Measurements from ENCODE around the gene OR2A2.
"Not testable (repeated sequence)": the region's sequence is repeated elsewhere in the genome, so short reads cannot be mapped to it uniquely, and the experiment has no call there.

The OR2A2 gene

GRCh38 chr7:144118341-144118740, 9.0 kb downstream of the OR2A2 start:
- peaks cover 1% of the 10 kb centered on the region for H3K9me3 Mint-ChIP-seq
- H3K27me3 Mint-ChIP-seq = peaks cover 4% of the 10 kb centered on the region
- H3K4me3 Mint-ChIP-seq = no peak overlapping the region
- no peaks in the 10 kb centered on the region for H3K36me3 Mint-ChIP-seq
- no peak overlapping the region for H3K27ac Mint-ChIP-seq
- ATAC-seq (ENCODE audit: low read depth) = no peak
- no peak for DNase-seq (ENCODE audit: low spot score in 2 of 2)
- H3K4me1 Mint-ChIP-seq = no peaks in the 10 kb centered on the region

DNA sequence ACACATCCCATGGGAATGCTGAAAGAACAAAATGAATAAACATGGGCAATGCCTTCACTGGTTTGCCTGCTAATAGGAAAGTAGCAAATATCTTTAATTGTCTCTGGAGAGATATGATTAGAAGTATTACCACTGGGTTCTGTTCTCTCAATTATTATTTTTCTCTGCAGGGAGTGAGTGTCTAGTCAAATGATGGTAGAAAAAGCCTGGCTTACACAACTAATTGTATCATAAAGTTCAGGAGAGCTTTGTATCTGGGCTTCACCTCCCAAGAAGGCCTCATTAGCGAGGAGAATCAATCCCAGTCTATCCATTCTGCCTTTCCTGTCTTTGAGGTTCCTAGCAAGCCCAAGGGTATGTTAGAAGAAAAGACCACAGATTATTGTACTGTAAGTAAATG, 13.5 kb downstream of the OR2A2 start, which contains the start of gene OR2A14:
Gene OR2A14, plus strand, starts transcription at position 301 of the 400 bp plus-strand sequence. CDS start 5,937 bp downstream, outside the sequence.
- Mint-ChIP-seq H3K4me1 (no peaks in the 10 kb centered on the region), H3K9me3 (peaks cover 1% of the 10 kb centered on the region), H3K4me3 (no peak within 1 kb of the TSS), H3K27me3 (peaks cover 3% of the 10 kb centered on the region), H3K27ac (no peak within 1 kb of the TSS), H3K36me3 (no peaks in the 10 kb centered on the region)
- DNase-seq (ENCODE audit: low spot score in 2 of 2) = no peak
- no peak for ATAC-seq (ENCODE audit: low read depth)

DNA sequence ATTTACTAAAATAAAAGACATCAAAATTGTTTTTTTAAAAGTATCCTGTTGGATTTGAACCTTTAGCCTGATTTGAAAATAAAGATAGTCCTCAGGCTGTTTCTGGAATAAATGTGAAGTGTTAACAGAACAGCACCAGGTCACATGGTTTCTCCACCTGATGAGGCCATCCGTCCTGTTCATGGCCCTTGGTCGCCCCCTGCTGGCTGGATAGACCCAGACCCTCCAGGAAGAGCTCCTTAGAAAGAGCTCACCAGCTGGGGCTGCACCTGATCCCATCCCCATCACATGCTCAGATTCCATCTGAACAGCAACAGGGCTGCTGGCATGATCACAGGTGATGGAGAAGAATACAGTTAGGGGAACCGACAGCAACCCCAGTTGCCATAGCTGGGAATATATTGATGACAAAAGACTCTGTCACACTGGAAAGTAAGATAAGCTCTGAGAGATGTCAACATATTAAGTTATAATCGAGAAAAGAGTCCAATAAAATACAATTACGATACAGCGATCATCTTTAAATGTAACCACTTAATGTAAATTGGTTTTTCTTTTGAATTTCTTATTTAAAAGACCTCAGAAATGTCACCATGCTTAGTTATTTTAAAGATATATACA, 18.4 kb downstream of the OR2A2 start:
- peaks cover 1% of the 10 kb centered on the region for H3K27me3 Mint-ChIP-seq
- peak; percentile 78 to 80 for DNase-seq (ENCODE audit: low spot score in 2 of 2)
- no peaks in the 10 kb centered on the region for H3K36me3 Mint-ChIP-seq
- H3K9me3 Mint-ChIP-seq = no peaks in the 10 kb centered on the region
- H3K4me3 Mint-ChIP-seq = no peak overlapping the region
- no peak overlapping the region for H3K27ac Mint-ChIP-seq
- peak; percentile 100 for ATAC-seq (ENCODE audit: low read depth)
- H3K4me1 Mint-ChIP-seq = no peaks in the 10 kb centered on the region

GRCh38 chr7:144129601-144130000, 20.2 kb downstream of the OR2A2 start:
- not testable (repeated sequence) for ATAC-seq (ENCODE audit: low read depth); H3K27me3 Mint-ChIP-seq; H3K36me3 Mint-ChIP-seq; DNase-seq (ENCODE audit: low spot score in 2 of 2); H3K4me3 Mint-ChIP-seq; H3K9me3 Mint-ChIP-seq; H3K4me1 Mint-ChIP-seq
- peak overlapping the region; percentile 15 for H3K27ac Mint-ChIP-seq

GRCh38 chr7:144130730-144131129, 21.3 kb downstream of the OR2A2 start:
- Mint-ChIP-seq H3K4me3 (no peak overlapping the region), H3K27me3 (no peaks in the 10 kb centered on the region), H3K36me3 (no peaks in the 10 kb centered on the region), H3K9me3 (no peaks in the 10 kb centered on the region), H3K27ac (no peak overlapping the region), H3K4me1 (no peaks in the 10 kb centered on the region)
- no peak for DNase-seq (ENCODE audit: low spot score in 2 of 2)
- ATAC-seq (ENCODE audit: low read depth) = no peak

GRCh38 chr7:144132262-144132661, 22.9 kb downstream of the OR2A2 start:
- no peak overlapping the region for H3K4me3 Mint-ChIP-seq
- no peaks in the 10 kb centered on the region for H3K36me3 Mint-ChIP-seq
- H3K9me3 Mint-ChIP-seq = no peaks in the 10 kb centered on the region
- no peak for DNase-seq (ENCODE audit: low spot score in 2 of 2)
- no peak for ATAC-seq (ENCODE audit: low read depth)
- no peaks in the 10 kb centered on the region for H3K27me3 Mint-ChIP-seq
- no peaks in the 10 kb centered on the region for H3K4me1 Mint-ChIP-seq
- H3K27ac Mint-ChIP-seq = no peak overlapping the region

DNA sequence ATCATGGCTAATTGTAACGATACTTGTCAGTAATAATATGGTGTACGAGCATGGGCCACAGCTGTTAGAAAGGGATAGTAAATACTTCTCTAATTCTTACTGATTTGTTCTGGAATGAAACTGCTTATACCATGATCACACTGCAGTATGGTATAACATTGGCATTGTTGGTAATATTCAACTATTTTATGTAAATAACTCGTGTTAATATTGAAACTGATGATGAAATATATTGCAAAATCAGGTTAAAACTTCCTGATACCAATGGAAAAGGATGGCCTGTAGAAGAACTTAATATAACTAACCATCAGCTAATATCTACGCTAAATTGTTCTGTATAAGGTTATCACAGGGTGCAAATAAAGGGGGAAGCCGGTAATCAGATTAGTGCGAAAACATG, 23.9 kb downstream of the OR2A2 start:
- Mint-ChIP-seq H3K36me3 (no peaks in the 10 kb centered on the region), H3K27ac (no peak overlapping the region), H3K9me3 (no peaks in the 10 kb centered on the region), H3K4me1 (no peaks in the 10 kb centered on the region), H3K27me3 (peaks cover 2% of the 10 kb centered on the region), H3K4me3 (no peak overlapping the region)
- no peak for ATAC-seq (ENCODE audit: low read depth)
- DNase-seq (ENCODE audit: low spot score in 2 of 2) = no peak

DNA sequence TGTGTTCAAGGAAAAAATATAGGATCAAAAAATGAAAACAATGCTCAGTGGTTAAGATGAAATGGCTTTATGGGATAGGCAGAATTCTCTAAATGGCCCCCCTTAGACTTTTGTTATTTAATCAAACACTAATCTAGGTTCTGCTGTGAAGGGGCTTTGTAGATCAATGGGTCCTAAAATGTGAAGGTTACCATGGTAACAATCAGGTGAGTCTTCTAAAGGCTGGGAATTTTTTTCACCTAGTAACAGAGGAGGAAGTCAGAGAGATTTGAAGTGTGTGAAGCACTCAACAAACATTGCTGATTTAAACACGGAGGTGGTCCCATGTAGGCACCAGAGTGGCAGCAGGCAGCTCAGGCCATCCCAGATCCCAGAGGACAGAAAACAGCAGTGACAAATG, 24.7 kb downstream of the OR2A2 start:
- Mint-ChIP-seq H3K4me1 (no peaks in the 10 kb centered on the region), H3K36me3 (no peaks in the 10 kb centered on the region), H3K27ac (no peak overlapping the region), H3K27me3 (peaks cover 2% of the 10 kb centered on the region), H3K9me3 (no peaks in the 10 kb centered on the region), H3K4me3 (no peak overlapping the region)
- ATAC-seq (ENCODE audit: low read depth) = no peak
- no peak for DNase-seq (ENCODE audit: low spot score in 2 of 2)

DNA sequence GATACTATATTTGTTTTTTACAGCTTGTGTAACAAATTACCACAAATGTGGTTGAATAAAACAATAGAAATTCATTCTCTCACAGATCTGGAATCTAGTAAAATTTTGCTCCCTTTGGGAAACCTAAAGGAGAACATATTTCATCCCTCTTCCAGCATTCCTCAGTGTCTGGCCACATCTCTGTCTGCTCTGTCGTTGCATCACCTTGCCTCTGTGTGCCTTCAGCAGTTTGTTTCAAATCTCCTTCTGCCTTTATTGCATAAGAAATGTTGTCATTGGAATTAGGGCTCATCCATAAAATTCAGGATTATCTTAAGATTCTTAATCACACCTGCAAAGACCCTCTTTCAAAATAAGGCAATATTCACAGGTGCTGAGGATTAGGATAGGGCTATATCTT, 28.1 kb downstream of the OR2A2 start:
- DNase-seq (ENCODE audit: low spot score in 2 of 2) = no peak
- Mint-ChIP-seq H3K36me3 (peaks cover 1% of the 10 kb centered on the region), H3K4me3 (no peak overlapping the region), H3K27me3 (peaks cover 6% of the 10 kb centered on the region), H3K9me3 (peaks cover 1% of the 10 kb centered on the region), H3K4me1 (no peaks in the 10 kb centered on the region), H3K27ac (no peak overlapping the region)
- no peak for ATAC-seq (ENCODE audit: low read depth)

DNA sequence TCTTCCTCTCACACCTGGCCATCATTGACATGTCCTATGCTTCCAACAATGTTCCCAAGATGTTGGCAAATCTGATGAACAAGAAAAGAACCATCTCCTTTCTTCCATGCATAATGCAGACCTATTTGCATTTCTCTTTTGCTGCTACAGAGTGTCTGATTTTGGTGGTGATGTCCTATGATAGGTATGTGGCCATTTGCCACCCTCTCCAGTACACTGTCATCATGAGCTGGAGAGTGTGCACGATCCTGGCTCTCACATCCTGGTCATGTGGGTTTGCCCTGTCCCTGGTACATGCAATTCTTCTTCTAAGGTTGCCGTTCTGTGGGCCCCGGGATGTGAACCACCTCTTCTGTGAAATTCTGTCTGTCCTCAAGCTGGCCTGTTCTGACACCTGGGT, 32.8 kb downstream of the OR2A2 start:
- no peak for DNase-seq (ENCODE audit: low spot score in 2 of 2)
- no peak overlapping the region for H3K27ac Mint-ChIP-seq
- peaks cover 8% of the 10 kb centered on the region for H3K27me3 Mint-ChIP-seq
- peaks cover 6% of the 10 kb centered on the region for H3K9me3 Mint-ChIP-seq
- no peak overlapping the region for H3K4me3 Mint-ChIP-seq
- H3K36me3 Mint-ChIP-seq = peaks cover 3% of the 10 kb centered on the region
- H3K4me1 Mint-ChIP-seq = no peaks in the 10 kb centered on the region
- no peak for ATAC-seq (ENCODE audit: low read depth)

GRCh38 chr7:144144426-144144825, 35.0 kb downstream of the OR2A2 start:
- ATAC-seq (ENCODE audit: low read depth) (no peak), DNase-seq (ENCODE audit: low spot score in 2 of 2) (no peak)
- H3K4me3 Mint-ChIP-seq = no peak overlapping the region
- peaks cover 15% of the 10 kb centered on the region for H3K9me3 Mint-ChIP-seq
- peaks cover 7% of the 10 kb centered on the region for H3K36me3 Mint-ChIP-seq
- H3K27ac Mint-ChIP-seq = no peak overlapping the region
- H3K27me3 Mint-ChIP-seq = peaks cover 6% of the 10 kb centered on the region
- no peaks in the 10 kb centered on the region for H3K4me1 Mint-ChIP-seq

DNA sequence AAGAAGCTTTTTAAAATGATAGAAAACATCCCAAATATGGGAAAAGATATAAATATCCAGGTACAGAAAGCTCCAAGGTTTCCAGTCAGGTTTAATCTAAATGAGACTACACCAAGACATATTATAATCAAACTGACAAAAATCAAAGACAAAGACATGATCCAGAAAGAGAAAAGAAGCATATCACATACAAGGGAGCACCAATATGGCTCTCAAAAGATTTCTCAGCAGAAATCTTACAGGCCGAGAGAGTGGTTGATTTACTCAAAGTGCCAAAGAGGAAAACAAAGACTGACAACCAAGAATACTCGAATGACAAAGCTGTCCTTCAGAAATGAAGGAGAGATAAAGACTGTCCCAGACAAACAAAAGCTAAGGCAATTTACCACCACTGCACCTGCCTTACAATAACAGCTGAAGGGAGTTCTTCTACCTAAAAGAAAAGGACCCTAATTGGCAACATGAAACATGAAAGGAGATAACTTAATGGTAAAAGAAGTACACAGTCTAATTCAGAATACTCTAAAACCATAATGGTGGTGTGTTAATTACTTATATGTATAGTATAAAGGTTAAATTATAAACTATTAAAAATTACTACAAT, 38.9 kb downstream of the OR2A2 start:
- ATAC-seq (ENCODE audit: low read depth) = no peak
- Mint-ChIP-seq H3K9me3 (peaks cover 17% of the 10 kb centered on the region), H3K27me3 (peaks cover 2% of the 10 kb centered on the region)

DNA sequence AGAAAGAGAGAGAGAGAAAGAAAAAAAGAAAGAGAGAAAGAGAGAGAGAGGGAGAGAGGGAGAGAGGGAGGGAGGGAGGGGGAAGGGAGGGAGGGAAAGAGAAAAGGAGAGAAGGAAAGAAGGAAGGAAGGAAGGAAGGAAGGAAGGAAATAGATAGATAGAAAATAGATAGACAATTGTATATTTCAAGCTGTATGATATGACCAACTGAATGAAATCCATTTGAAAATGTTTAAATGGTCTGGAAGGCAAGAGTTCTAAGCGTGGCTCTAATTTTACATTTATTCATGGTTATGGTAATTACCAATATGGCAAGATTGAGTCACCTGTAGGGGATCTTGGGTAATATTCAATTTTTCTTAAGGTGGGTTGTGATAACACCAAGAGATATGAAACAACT, 49.5 kb downstream of the OR2A2 start:
- no peaks in the 10 kb centered on the region for H3K36me3 Mint-ChIP-seq
- peaks cover 4% of the 10 kb centered on the region for H3K27me3 Mint-ChIP-seq
- DNase-seq (ENCODE audit: low spot score in 2 of 2) (no peak), ATAC-seq (ENCODE audit: low read depth) (no peak)
- H3K4me3 Mint-ChIP-seq = no peak overlapping the region
- no peak overlapping the region for H3K27ac Mint-ChIP-seq
- H3K9me3 Mint-ChIP-seq = peaks cover 1% of the 10 kb centered on the region
- no peaks in the 10 kb centered on the region for H3K4me1 Mint-ChIP-seq

More for the DNA sequence above, 38.9 kb downstream of the OR2A2 start:
- no peaks in the 10 kb centered on the region for H3K4me1 Mint-ChIP-seq
- no peak overlapping the region for H3K4me3 Mint-ChIP-seq
- no peak for DNase-seq (ENCODE audit: low spot score in 2 of 2)
- H3K27ac Mint-ChIP-seq = no peak overlapping the region
- H3K36me3 Mint-ChIP-seq = peaks cover 5% of the 10 kb centered on the region
